Activated CD4-positive, alpha-beta T cell treated with anti-CD3 and anti-CD28 coated beads, Interleukin-2, amount 50 U/mL, for 4 hours (primary cell): ENCODE data around the gene C10orf67.
"Not testable (repeated sequence)": the region's sequence is repeated elsewhere in the genome, so short reads cannot be mapped to it uniquely, and the experiment has no call there.

ENCODE experiments used
- DNase-seq, 2 experiments: peaks; one replicate each; pipeline ENCODE4 v3.0.0-alpha.2; 2020

Gene C10orf67

DNA sequence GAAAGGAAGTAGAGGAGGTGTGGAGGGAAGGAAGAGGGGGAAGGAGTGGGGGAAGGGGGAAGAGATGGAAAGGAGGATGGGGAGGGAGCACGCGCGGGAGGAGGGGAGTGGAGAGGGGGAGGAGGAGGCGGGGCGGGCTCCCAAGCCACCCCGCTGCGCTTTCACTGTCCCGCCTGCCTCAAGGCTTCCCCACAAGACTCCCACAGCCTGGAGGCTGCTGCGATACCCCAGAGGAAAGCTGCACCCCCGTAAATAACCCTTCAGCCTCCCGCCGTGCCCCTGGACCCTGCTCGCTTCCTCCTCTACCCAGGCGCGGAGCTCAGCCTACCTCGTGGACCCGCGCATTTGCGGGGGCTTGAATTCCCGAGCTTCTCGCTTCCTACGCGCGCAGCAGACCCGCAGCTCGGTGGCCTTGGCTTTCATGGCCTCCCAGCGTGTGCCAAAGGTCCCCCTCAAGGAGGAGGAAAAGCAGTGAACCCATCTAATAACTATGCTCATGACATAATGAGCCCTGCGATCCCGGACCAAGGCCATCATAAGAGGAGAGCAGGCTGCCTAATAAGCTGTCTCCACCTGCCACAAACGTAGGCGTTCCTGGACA is at the start of gene C10orf67:
Gene C10orf67, minus strand, starts transcription at position 557 of the 601 bp plus-strand sequence. Its CDS starts 23 bp downstream, at position 534.
- peak in 1 of 2 experiments; percentile 25 for DNase-seq

DNA sequence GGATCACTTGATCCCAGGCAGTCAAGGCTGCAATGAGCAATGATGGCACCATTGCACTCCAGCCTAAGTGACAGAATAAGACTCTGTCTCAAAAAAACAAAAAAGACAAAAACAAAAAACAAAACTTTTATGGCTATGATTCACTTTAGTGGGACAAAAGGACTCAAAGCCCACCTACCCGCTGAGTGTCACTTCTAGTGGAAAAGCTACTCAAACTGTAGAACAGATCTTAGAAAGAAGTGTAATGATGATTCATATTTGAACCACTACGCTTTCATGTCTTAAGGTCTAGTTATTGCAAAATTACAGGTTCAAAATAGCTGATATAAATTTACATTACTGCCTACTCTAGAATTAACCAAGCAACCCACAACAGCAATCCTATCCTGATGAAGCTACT is 47.2 kb upstream of the C10orf67 start:
- DNase-seq = no peak

DNA sequence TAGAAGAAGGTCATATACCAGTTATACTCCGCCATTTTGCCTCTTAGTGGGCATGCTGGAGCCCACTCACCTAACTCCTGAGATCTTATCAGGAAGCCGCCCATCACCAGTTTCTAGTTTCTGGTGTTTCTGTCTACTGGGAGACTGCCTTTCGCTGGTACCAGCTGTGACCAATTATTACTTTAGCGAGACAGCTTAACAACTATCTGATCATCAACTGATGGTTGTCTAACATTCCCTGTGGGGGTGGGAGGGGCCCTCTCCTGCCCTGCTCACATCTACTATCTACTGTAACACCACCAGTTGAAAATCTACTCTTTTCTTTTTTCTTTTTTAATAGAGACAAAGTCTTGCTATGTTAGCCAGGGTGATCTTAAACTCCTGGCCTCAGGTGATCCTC is 46.2 kb upstream of the C10orf67 start:
- DNase-seq = no peak

DNA sequence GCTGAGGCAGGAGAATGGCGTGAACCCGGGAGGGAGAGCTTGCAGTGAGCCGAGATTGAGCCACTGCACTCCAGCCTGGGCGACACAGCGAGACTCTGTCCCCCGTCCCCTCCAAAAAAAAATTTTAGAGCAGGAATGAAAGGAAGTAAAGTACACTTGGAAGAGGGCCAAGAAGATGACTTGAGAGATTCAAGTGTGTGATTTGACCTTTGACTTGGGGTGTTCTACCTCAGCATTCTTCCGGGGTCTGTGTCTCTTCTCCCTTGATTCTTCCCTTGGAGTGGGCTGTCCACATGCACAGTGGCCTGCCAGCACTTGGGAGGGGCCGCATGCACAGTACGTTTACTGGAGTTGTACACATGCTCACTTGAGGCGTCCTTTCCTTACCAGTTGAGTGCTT is 45.8 kb upstream of the C10orf67 start:
- DNase-seq = not testable (repeated sequence)

DNA sequence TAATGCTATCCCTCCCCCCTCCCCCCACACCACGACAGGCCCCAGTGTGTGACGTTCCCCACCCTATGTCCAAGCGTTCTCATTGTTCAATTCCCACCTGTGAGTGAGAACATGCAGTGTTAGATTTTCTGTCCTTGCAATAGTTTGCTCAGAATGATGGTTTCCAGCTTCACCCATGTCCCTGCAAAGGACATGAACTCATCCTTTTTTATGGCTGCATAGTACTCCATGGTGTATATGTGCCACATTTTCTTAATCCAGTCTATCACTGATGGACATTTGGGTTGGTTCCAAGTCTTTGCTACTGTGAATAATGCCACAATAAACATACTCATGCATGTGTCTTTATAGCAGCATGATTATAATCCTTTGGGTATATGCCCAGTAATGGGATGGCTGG is 42.9 kb upstream of the C10orf67 start:
- DNase-seq = not testable (repeated sequence)

DNA sequence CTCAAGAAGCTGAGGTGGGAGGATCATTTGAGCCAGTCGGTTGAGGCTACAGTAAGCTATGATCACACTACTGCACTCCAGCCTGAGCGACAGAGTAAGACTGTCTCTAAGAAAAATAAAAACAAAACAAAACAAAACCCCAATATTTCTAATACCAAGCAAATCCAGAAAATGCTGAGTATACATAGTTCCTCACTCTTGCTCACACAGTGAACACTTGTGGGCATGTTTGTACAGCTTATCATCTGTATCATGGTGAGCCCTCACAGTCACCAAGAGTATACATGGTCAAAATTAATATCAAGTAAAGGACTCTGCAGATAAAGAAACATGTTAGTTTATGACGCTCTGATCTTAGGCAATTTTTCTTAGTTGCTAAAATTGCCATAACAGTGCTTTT is 41.5 kb upstream of the C10orf67 start:
- DNase-seq = no peak

DNA sequence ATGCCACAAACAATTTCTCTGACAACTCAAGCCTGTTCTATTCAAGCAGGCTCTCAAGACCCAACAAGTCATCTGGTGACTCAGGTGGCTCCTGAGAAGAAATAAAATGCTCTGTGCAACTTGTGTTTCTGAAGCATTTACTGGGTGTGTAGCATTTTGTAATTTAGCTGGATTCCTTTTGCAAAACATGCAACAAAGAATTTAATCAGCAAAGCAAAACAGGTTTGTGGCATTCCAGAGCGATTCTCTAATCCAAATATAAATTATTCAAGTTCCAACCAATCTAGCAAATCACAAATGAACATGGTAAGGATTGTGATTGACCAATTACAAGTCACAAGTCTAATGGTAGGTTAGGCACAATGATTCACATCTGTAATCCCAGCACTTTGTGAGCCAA is 39.8 kb upstream of the C10orf67 start:
- DNase-seq = no peak

DNA sequence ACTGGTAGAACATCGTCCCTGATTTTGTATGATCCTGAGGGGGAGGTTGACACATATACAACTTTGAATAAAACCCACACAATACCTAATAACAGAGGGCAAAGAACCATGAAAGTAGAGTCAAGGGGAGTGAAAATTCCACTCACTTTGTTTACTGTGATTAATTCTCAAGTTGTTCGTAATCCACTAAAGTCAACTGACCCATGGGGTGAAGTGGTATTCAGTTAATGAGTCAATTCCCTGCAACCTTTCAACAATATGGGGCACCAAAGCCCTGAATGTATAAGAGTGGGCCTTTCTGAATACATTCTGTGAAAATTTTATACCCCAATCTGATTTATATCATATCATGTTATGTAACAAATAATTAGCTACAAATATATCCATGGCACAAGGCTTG is 39.0 kb upstream of the C10orf67 start:
- DNase-seq = no peak

DNA sequence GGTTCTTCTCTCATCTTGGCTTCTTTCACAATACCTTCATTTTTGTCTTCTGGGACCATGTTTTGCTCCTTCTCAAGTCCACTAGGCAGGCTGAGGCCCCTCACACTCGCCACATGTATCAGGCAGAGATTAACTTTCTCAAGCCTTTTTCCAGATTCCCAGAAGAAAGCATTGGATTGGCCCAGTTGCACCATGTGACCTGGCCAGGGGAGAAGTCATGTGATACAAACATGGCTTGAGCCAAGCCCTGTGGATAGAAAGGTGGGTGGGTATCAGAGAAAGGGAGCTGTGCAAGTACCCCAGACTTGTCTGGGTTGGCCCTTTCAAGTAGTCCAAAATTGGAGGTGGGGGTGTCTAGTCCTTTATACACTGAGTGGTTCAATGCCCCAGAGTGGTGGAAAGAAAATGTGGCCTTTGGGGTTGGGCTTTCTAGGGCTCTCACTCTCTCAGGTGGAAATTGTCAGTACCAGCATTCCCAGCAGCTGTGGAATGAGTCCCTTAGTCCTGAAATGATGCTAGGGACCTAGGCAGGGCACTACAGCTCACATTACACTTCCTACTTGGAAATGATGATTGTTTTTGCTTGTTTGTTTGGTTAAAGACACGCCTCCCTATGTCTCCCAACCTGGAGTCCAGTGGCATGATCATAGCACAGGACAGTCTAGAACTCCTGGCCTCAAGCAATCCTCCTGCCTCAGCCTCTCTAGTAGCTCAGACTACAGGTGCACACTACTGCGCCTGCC is 36.9 kb upstream of the C10orf67 start:
- DNase-seq = no peak

DNA sequence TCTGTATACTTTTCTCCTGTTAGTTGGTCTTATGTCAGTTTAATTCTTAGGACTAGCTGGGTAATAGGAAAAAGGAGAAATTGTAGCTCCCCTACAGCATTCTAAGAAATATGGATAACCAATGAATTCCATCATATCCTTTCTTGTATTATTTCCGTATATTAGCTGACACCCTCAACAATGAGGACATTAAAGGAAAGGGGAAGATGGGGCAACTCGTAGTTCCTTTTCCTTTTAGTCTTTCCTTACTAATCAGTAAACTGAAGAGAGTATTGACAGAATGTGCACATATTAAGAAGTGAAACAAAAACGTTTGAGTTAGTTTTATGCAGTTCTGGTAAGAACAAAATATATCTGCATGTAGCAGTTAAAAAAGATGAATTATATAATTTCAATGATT is 35.1 kb upstream of the C10orf67 start:
- no peak for DNase-seq

DNA sequence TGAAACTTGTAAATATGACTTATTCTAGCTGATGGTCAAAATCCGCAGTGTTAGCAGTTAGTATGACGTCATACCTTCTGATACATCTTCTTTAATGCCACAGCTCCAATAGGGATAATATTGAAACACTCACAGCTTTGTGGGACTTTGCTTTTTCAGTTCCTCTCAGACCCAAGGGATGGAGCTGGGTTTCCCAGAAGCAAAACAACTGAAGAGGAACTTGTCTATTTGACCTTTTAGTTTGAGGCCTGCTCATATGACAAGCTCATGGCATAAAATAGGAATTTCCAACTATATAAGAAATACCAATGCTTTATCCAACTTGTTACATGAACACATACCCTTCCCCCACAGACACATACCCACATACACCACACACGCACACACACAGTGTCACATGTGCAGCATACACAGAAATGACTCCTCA is 31.6 kb upstream of the C10orf67 start:
- no peak for DNase-seq

DNA sequence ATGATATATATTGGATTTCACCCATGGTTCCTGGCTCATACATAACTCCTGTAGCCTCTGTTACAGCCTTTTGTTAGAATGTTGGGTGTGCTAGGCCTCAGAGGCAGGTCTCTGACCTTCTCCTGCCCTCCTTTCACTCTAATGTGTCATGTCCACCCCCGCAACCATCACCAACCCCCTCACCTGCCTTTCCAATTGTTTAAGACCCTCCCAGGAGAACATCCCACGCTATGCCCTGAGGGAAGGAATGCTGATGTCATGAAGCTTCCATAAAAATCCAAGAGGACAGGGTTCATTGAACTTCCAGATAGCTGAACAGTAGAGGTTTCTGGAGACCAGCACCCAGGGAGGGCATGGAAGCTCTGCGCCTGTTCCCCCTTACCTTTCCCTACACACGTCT is 30.8 kb upstream of the C10orf67 start:
- no peak for DNase-seq

DNA sequence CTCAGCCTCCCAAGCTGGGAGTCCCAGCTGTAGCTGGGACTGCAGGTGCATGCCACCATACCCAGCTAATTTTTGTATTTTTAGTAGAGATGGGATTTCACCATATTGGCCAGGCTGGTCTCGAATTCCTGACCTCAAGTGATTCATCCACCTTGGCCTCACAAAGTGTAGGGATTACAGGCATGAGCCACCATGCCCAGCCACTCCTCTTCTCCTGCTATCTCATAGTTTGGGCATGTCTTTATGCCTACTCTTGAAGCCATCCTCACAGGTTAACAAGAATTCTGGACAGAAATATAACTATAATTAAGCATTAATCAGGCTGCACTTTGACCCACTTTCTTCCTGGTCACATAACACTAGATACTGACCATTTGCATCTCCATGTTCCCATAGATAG is 28.6 kb upstream of the C10orf67 start:
- DNase-seq = no peak

DNA sequence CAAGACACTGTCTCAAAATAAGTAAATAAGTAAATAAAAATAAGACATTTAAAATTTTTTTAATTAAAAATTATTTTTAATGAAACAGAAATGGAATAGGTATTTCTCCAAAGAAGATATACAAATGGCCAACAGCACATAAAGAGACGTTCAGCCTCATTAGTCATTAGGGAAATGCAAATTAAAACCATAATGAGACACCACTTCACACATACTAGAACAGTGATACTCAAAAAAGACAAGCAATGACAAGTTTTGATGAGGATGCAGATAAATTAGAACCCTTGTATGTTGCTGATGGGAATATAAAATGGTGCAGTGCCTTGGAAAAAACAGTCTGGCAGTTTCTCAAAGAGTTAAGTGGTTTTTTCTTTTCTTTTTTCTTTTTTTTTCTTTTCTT is 26.5 kb upstream of the C10orf67 start:
- no peak for DNase-seq

DNA sequence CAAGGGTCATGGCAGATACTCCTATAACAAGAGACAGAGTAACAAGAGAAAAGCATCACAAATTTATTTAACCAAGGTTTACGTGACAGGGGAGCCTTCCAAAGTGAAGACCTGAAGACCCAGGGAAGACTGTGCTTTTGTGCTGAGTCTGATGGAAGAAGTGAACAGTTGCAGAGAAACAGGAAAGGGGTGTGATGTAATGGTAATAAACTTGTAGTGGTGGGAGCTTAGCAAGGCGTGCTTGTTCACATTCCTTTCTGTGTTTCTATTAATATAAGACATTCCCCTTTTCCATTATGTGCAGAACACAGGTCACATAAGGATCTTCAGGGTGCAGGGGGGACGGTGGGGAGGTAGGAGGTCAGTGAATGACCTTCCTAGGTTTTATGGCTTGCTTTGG is 25.5 kb upstream of the C10orf67 start:
- no peak for DNase-seq

DNA sequence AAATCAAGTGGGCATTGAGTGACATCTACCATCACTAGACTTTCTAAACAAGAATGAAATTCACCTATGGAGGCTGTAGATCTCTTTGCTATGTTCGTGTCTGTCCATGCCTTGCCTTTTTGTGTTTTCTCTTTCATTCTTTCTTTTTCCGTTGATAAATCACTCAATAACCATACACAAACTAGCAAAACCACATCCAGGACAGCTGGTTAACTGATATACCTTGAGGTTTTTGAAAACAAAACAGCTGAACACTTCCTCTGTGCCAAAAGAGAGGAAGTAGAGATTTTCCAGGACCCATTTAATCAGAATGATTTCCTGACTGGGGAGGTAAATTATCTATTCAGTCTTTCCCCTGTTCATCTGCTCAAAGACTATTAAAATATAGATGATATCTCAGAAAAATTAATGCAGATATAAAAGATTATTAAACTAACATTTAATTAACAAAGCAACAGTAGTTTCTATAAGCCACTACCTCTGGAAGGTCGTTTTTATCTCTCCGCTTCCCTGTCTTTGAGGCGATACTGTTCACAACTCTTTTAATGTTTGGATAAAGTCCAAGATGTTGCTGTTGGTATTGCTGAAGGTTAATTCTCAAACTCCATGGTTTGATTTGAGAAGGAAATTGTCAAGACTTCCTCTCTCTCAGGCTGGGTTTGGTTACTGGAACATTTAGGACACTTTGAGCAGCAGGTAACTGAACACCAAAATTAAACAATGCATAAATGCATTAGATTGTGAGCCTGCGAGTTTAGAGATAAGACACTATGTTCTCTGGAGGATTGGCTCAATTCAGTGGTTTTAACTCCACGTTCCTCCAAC is 24.4 kb upstream of the C10orf67 start:
- DNase-seq = no peak

DNA sequence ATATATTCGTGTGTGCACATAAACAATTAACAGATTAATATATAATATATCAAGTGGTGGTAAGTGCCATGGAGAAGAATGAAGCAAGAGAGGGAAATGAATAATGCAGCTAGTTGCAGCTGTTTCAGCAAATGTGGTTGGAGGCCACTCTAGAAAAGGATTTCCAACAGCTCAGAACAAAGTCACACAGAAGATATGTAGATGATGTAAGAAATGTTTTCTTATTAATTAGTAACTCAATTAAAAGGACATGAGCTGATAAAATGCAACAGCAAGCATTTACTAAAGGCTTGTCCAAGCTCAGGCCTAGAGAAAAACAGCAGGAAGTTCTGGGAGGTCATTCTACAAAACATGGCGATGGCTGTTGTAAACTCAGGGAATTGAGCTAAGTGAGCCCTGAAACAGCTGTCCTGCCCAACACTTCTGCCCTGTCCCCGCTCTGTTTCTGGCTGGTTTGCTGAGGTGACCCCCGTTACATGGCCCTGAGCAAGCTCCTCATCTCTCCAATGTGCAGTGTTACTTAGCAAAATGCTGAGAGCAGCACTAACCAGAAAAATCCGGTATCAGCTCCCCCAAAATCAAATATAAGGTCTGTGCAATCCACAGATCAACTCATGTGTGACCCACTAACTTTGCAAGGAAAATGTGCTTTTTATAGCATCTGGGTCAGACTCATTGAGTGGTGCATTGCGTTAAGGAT is 23.4 kb upstream of the C10orf67 start:
- no peak for DNase-seq

DNA sequence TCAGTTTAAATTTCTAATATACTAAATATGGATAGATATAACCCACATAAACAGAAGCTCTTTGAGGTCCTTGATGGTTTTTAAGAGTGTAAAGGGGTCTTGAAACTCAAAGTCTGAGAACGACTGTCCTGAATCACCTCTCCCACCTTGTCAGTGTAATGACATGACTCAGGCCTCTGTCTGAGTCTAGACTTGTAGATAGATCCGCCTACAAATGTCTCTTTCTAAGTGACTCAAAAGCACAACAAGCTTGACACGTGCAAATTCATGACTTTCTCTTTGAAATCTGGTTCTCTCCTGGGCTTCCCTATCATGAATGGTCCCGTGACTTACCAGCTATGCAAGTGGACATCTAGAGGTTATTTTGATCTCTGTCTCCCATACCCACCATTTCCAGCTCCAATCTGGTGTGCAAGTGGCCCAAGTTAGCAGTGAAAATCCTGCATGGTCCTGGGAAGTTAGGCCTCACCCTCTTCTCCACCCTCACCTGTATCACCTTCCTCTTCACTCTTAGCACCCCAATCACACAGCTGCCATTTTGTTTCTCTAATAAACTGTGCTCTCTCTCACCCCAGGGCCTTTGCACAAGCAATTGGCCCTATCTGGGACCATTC is 20.9 kb upstream of the C10orf67 start:
- not testable (repeated sequence) for DNase-seq

DNA sequence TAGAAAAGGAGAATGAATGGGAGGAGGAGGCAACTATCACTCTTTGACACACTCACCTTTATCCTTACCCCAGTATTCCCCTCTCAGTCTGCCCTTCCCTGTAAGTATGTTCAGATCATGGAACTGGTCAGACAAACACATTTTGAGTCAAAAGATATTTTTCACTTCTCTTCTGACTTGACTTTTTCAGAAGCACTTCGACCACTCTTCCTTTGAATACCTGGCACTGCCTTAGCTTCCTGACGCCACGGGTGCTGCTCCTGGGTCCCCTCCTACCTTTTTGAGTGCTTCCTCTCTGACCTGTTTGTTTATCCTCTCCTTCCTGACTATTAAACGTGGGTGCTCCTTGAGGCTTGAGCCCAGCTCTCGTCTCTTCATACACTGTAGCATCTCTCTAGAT is 19.8 kb upstream of the C10orf67 start:
- no peak for DNase-seq

DNA sequence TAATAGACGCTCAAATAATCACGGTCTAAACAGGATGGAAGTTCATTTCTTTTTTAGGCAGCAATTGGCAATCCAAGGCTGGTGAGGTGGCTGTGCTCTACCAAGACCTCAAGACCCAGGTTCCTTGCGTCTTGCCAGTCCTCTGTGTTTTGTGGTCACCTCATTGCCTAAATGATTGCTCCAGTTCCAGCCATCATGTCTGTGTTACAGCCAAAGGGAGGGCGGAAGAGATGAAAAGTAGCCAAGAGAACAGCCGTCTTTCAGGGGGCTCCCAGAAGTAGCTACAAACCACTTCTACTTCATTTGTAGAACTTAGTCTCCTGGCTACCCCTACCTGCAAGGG is 19.2 kb upstream of the C10orf67 start:
- DNase-seq = no peak

DNA sequence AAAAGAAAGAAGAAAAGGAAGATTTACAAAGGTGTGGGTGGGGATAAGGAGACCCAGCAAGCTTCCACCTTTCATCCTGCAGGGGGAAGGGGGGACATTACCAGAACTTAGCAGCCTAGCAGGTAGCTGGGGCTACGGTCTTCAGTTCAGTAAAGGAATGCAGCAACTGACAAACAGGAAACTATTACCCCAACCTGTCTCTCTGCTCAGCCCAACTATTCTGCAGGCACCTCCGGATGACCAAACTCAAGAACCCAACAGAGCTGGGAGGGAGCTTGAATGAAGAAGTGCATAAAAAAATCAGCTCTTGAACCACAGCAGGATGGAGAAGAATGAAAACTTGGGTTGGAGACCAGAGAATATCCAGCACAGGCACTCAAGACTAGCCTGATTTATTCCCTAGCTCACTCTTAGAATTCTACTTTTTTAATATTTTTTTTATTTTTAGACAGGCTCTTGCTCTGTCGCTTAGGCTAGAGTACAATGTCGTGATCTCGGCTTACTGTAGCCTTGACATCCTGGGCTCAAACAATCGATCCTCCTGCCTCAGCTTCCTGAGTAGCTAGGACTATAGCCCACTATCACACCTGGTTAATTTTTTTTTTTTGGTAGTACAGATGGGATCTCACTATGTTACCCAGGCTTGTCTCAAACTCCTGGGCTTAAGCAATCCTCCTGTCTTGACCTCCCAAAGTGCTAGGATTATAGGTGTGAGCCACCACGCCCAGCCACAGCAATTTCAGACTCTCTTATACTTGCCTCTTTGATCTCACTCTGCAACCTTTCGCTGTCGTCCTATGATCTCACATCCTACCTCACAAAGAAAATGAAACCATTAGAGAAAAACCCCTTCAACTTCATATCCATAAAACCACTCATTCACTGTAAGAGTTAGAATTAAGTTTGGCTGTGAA is 18.5 kb upstream of the C10orf67 start:
- peak; percentile 24 to 37 for DNase-seq
